Measurements from ENCODE around the gene RIT1. TPM values are rescaled to one million over a fixed set of nuclear protein-coding genes. Genes with fewer than 3 reads are reported as not detected.

The RIT1 gene
- total and polyA plus RNA-seq, 2 of the 13 experiments (the other 11 are each of a cell fraction or from before 2014, with no cell fraction given): 12.2 to 32.2 TPM

DNA sequence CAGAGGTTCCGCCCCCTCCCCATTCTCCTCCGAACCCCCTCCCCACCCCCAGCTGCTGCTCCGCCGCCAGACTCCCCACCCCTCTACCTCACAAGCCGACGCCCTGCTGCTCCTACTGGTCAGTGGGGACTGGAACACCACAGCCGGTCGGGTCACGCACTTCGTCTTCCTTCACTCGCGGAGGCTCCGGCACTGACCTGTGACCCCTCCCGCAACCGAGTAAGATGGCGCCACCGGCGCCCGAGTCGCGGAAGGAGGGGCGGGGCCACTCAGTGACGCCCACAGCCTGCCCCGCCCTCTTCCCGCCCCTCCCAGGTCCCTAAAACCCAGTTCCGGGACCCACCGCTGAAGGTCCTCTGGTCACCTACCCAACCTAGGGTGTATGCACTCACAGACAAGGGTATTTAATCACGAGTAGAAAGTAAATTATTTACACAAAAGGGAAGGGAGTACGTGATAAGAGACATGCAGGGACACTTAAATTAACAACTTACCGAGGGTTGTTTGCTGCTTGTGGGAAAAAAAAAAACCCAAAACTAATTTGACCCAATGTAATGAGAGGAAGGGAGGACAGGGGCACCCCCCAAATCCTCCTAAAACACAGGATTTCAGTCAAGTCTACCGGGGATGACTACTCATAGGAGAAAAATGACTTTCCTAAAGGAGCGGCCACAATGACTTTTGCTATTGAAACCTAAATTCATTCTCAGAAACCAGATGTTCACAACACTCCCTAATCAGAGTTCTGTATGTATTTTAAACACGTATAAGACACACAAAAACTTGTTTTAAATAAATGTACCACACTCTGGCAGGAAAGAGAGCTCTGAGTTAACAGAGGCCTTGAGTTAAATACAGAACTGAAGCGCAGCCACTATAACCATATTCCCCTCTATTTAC, at the start of gene RIT1 (continued):
- TF ChIP-seq ZNF781 (CRISPR knock-in tag; IDR thresholded peaks at IDR 0.05; ENCODE audit: borderline replicate concordance, not compliant biosample characterization) (no peak), NR2F1 (CRISPR knock-in tag; IDR thresholded peaks at IDR 0.05) (peak in 1 of 2 experiments; percentile 51; a peak in 3 of 4 replicates), RBM39 (IDR thresholded peaks at IDR 0.05; ENCODE audit: low read depth, low read length, poor library complexity, severe bottlenecking) (peak; percentile 52), HCFC1 (IDR thresholded peaks at IDR 0.05; ENCODE audit: low read depth, low read length) (no peak), ZNF780A (CRISPR knock-in tag; IDR thresholded peaks at IDR 0.05) (no peak), POLR2A (IDR thresholded peaks at IDR 0.05; ENCODE audit: insufficient read depth in 1 of 2, low read depth in 2 of 2, low read length in 2 of 2) (peak in 1 of 2 experiments; percentile 85; a peak in 2 of 4 replicates), TP53 (CRISPR knock-in tag; conservative IDR thresholded peaks at IDR 0.05) (no peak), SMAD1 (CRISPR knock-in tag; IDR thresholded peaks at IDR 0.05; ENCODE audit: borderline replicate concordance, low read depth) (no peak), GATAD2A (CRISPR knock-in tag; IDR thresholded peaks at IDR 0.05) (peak; percentile 33; the same call in 1 of the 2 replicates), SRY (CRISPR knock-in tag; IDR thresholded peaks at IDR 0.05) (0 out of 2 replicates have a peak, but pooled peaks have one; percentile 64), ZNF326 (CRISPR knock-in tag; IDR thresholded peaks at IDR 0.05; ENCODE audit: borderline replicate concordance) (0 out of 2 replicates have a peak, but pooled peaks have one; percentile 71), ZNF496 (CRISPR knock-in tag; IDR thresholded peaks at IDR 0.05; ENCODE audit: insufficient replicate concordance) (no peak), YY1 (IDR thresholded peaks at IDR 0.05; ENCODE audit: insufficient read depth, insufficient replicate concordance, low read depth, low read length) (peak; percentile 92), HNRNPLL (IDR thresholded peaks at IDR 0.05; ENCODE audit: low read depth, low read length, poor library complexity, severe bottlenecking) (peak; percentile 84), MBD4 (IDR thresholded peaks at IDR 0.05; ENCODE audit: borderline replicate concordance, low read length) (peak; percentile 50; the same call in 1 of the 2 replicates), ZSCAN21 (CRISPR knock-in tag; IDR thresholded peaks at IDR 0.05; ENCODE audit: borderline replicate concordance) (0 out of 2 replicates have a peak, but pooled peaks have one; percentile 26), MIER3 (CRISPR knock-in tag; IDR thresholded peaks at IDR 0.05; ENCODE audit: borderline replicate concordance) (0 out of 2 replicates have a peak, but pooled peaks have one; percentile 22), FOSL2 (CRISPR knock-in tag; IDR thresholded peaks at IDR 0.05) (peak; percentile 29; the same call in 1 of the 2 replicates), HOXA5 (CRISPR knock-in tag; IDR thresholded peaks at IDR 0.05) (peak; percentile 28), ZFP1 (CRISPR knock-in tag; IDR thresholded peaks at IDR 0.05) (0 out of 2 replicates have a peak, but pooled peaks have one; percentile 19), SP4 (CRISPR knock-in tag; IDR thresholded peaks at IDR 0.05) (peak; percentile 76; the same call in 1 of the 2 replicates), RBFOX2 (IDR thresholded peaks at IDR 0.05; ENCODE audit: low read depth, low read length) (peak; percentile 75), SP1 (IDR thresholded peaks at IDR 0.05) (no peak), SP1 (CRISPR knock-in tag; IDR thresholded peaks at IDR 0.05) (peak; percentile 79), ELF3 (CRISPR knock-in tag; IDR thresholded peaks at IDR 0.05) (peak; percentile 45; the same call in 1 of the 2 replicates), MIXL1 (CRISPR knock-in tag; IDR thresholded peaks at IDR 0.05) (peak; percentile 52; the same call in 1 of the 2 replicates)
- TF ChIP-seq, protein P1, sequence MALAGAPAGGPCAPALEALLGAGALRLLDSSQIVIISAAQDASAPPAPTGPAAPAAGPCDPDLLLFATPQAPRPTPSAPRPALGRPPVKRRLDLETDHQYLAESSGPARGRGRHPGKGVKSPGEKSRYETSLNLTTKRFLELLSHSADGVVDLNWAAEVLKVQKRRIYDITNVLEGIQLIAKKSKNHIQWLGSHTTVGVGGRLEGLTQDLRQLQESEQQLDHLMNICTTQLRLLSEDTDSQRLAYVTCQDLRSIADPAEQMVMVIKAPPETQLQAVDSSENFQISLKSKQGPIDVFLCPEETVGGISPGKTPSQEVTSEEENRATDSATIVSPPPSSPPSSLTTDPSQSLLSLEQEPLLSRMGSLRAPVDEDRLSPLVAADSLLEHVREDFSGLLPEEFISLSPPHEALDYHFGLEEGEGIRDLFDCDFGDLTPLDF (CRISPR knock-in tag; IDR thresholded peaks at IDR 0.05): 0 out of 2 replicates have a peak, but pooled peaks have one; percentile 19
- TF ChIP-seq, protein P2, sequence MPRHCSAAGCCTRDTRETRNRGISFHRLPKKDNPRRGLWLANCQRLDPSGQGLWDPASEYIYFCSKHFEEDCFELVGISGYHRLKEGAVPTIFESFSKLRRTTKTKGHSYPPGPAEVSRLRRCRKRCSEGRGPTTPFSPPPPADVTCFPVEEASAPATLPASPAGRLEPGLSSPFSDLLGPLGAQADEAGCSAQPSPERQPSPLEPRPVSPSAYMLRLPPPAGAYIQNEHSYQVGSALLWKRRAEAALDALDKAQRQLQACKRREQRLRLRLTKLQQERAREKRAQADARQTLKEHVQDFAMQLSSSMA (CRISPR knock-in tag; IDR thresholded peaks at IDR 0.05): no peak
- TF ChIP-seq, protein P3, sequence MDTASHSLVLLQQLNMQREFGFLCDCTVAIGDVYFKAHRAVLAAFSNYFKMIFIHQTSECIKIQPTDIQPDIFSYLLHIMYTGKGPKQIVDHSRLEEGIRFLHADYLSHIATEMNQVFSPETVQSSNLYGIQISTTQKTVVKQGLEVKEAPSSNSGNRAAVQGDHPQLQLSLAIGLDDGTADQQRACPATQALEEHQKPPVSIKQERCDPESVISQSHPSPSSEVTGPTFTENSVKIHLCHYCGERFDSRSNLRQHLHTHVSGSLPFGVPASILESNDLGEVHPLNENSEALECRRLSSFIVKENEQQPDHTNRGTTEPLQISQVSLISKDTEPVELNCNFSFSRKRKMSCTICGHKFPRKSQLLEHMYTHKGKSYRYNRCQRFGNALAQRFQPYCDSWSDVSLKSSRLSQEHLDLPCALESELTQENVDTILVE (CRISPR knock-in tag; IDR thresholded peaks at IDR 0.05): peak; percentile 86
